NB4 (cell line): ENCODE data around the gene COL4A1.

Source experiments
- CTCF ChIP-seq: IDR thresholded peaks from one replicate; pipeline ENCODE4 v1.5.1; 2012; ENCODE audit warnings: low read depth, low read length
- MAX ChIP-seq: IDR thresholded peaks from 2 replicates; pipeline ENCODE4 v1.6.1; 2011; ENCODE audit warnings: low read depth, low read length
- MYC ChIP-seq: IDR thresholded peaks from 2 replicates; pipeline ENCODE4 v1.6.1; 2011; ENCODE audit warnings: low read depth, low read length
- POLR2A ChIP-seq: IDR thresholded peaks from 2 replicates; pipeline ENCODE4 v1.6.1; 2011; ENCODE audit warnings: mild to moderate bottlenecking; ENCODE audit not compliant: insufficient read length; ENCODE audit errors: extremely low read depth

GRCh38 chr13:110298505-110299282, 8.3 kb downstream of the COL4A1 start:
- TF ChIP-seq CTCF (no peak), POLR2A (no peak), MAX (no peak), MYC (no peak)
